Mesendoderm (in vitro differentiated cells): ENCODE measurements around the gene DMRT2.

Experiments used
- DNase-seq: peaks from one replicate; pipeline ENCODE4 v3.0.0; 2013
- H2AK5ac ChIP-seq: 2 replicates; pipeline ENCODE4 v1.6.1; 2013; ENCODE audit warnings: low read length, inconsistent platforms
- H2BK120ac ChIP-seq: 2 replicates; pipeline ENCODE4 v1.6.1; 2013; ENCODE audit warnings: low read depth, mild to moderate bottlenecking, low read length, moderate library complexity, mixed read lengths
- H2BK15ac ChIP-seq: replicated peaks from 2 replicates; pipeline ENCODE4 v1.6.1; 2013; ENCODE audit warnings: low read depth, mild to moderate bottlenecking, moderate library complexity
- H2BK5ac ChIP-seq: 2 replicates; pipeline ENCODE4 v1.6.1; 2013; ENCODE audit warnings: low read length, inconsistent platforms
- H3K18ac ChIP-seq: 2 replicates; pipeline ENCODE4 v1.6.1; 2013; ENCODE audit warnings: mild to moderate bottlenecking, low read length, mixed read lengths
- H3K23ac ChIP-seq: one replicate; pipeline ENCODE4 v1.6.1; 2013; ENCODE audit warnings: low read length
- H3K27ac ChIP-seq: 2 replicates; pipeline ENCODE4 v1.5.1; 2013; ENCODE audit warnings: low read depth, mild to moderate bottlenecking, inconsistent platforms, low read length, moderate library complexity
- H3K27me3 ChIP-seq: 2 replicates; pipeline ENCODE4 v1.6.1; 2013; ENCODE audit warnings: low read length, control low read depth, mild to moderate bottlenecking, inconsistent platforms; ENCODE audit not compliant: insufficient read depth, poor library complexity
- H3K36me3 ChIP-seq: 2 replicates; pipeline ENCODE4 v1.6.1; 2013; ENCODE audit warnings: low read length, inconsistent platforms; ENCODE audit not compliant: control insufficient read depth, insufficient read depth
- H3K4ac ChIP-seq: one replicate; pipeline ENCODE4 v1.6.1; 2013; ENCODE audit warnings: low read depth, mild to moderate bottlenecking, low read length, moderate library complexity
- H3K4me1 ChIP-seq: 2 replicates; pipeline ENCODE4 v1.6.1; 2013; ENCODE audit warnings: low read depth, low read length, inconsistent platforms; ENCODE audit not compliant: control insufficient read depth
- H3K4me2 ChIP-seq: 2 replicates; pipeline ENCODE4 v1.6.1; 2013; ENCODE audit warnings: low read length
- H3K4me3 ChIP-seq: 2 replicates; pipeline ENCODE4 v1.5.1; 2013; ENCODE audit warnings: mild to moderate bottlenecking, low read length
- H3K56ac ChIP-seq: one replicate; pipeline ENCODE4 v1.6.1; 2013; ENCODE audit warnings: low read length
- H3K79me1 ChIP-seq: 2 replicates; pipeline ENCODE4 v1.6.1; 2013; ENCODE audit warnings: low read length, inconsistent platforms
- H3K79me2 ChIP-seq: 2 replicates; pipeline ENCODE4 v1.6.1; 2013; ENCODE audit warnings: mild to moderate bottlenecking, low read length; ENCODE audit not compliant: control insufficient read depth, insufficient read depth
- H3K9ac ChIP-seq: 2 replicates; pipeline ENCODE4 v1.6.1; 2013; ENCODE audit warnings: low read length, inconsistent platforms
- H4K5ac ChIP-seq: one replicate; pipeline ENCODE4 v1.6.1; 2013; ENCODE audit warnings: low read length
- H4K8ac ChIP-seq: one replicate; pipeline ENCODE4 v1.6.1; 2013; ENCODE audit warnings: low read depth, mild to moderate bottlenecking, control low read depth, low read length, moderate library complexity
- WGBS: extraction: QIAGEN DNeasy Blood & Tissue Kit; methylation state at CpG from one replicate; pipeline ENCODE4 v1.1.7; 2013; ENCODE audit warnings: low lambda C conversion rate, missing lambda C conversion rate; ENCODE audit not compliant: insufficient coverage; ENCODE audit errors: extremely low coverage; 5-methylcytosine and 5-hydroxymethylcytosine counted together

The DMRT2 gene

GRCh38 chr9:1058826-1059487 lies 8.8 kb downstream of the DMRT2 start:
- peaks cover 5% of the 10 kb centered on the region for H3K27me3 ChIP-seq
- DNase-seq: no peak
- no peak overlapping the region for H3K27ac ChIP-seq
- H3K18ac ChIP-seq: no peak overlapping the region
- H3K56ac ChIP-seq: no peak overlapping the region
- no peak overlapping the region for H2BK120ac ChIP-seq
- H2BK15ac ChIP-seq: no peak overlapping the region
- no peaks in the 10 kb centered on the region for H3K79me1 ChIP-seq
- no peak overlapping the region for H4K5ac ChIP-seq
- no peak overlapping the region for H3K9ac ChIP-seq
- no peaks in the 10 kb centered on the region for H3K79me2 ChIP-seq
- no peak overlapping the region for H2BK5ac ChIP-seq
- H3K4me2 ChIP-seq: no peak overlapping the region
- no peaks in the 10 kb centered on the region for H3K36me3 ChIP-seq
- H3K23ac ChIP-seq: no peak overlapping the region
- H3K4ac ChIP-seq: no peak overlapping the region
- no peaks in the 10 kb centered on the region for H3K4me1 ChIP-seq
- H3K4me3 ChIP-seq: no peak overlapping the region
- no peak overlapping the region for H2AK5ac ChIP-seq
- no CpG with 5 or more reads among the region's 6 CpGs for WGBS
- no peak overlapping the region for H4K8ac ChIP-seq

DNA sequence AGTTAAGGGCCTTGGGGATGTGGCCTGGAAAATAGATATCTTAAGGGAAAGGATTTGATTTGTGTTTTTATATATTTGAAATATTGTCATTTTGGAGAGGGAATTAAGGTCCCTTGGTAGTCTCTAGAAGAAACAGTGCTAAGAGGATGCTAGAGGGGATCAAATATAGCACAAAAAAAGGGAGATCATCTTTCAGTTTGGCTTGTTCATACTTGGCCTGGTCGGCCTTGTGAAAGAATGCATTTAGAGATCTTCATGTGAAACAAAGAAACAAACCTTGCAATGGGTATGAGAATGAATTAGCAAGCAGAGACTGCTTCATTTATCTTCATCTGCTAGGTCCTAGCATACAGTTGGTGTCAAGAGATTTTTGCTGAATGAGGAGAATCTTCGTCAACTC lies 15.0 kb downstream of the DMRT2 start:
- no peak overlapping the region for H3K27ac ChIP-seq
- H3K4ac ChIP-seq: no peak overlapping the region
- no CpG with 5 or more reads among the region's 2 CpGs for WGBS
- H2BK15ac ChIP-seq: no peak overlapping the region
- no peak for DNase-seq
- no peaks in the 10 kb centered on the region for H3K4me1 ChIP-seq
- no peak overlapping the region for H2BK5ac ChIP-seq
- H3K4me2 ChIP-seq: no peak overlapping the region
- H3K9ac ChIP-seq: no peak overlapping the region
- no peak overlapping the region for H3K4me3 ChIP-seq
- H3K79me1 ChIP-seq: no peaks in the 10 kb centered on the region
- H3K56ac ChIP-seq: no peak overlapping the region
- H2BK120ac ChIP-seq: no peak overlapping the region
- no peak overlapping the region for H2AK5ac ChIP-seq
- H3K36me3 ChIP-seq: no peaks in the 10 kb centered on the region
- H3K79me2 ChIP-seq: no peaks in the 10 kb centered on the region
- no peaks in the 10 kb centered on the region for H3K27me3 ChIP-seq
- H4K8ac ChIP-seq: no peak overlapping the region
- H3K18ac ChIP-seq: no peak overlapping the region
- H4K5ac ChIP-seq: no peak overlapping the region
- H3K23ac ChIP-seq: no peak overlapping the region

DNA sequence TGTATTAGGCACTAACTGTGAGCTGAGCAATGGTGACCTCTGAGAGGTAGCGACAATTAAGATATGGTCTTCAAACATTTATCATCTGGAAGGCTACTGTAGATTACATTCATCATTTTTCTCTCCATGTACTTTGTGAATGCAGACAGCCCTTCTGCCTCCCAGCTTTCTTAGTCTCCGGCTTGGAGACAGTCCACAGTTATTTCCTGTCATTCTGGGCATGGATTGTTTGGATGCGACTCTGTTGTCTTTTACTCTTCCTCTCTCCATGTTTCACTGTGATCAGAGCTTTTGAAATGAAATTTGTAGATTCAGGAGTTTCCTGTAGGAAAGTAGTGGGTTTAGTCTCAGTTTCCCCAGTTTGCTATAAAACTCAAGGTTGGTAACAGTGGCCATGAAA lies 20.5 kb downstream of the DMRT2 start:
- no peak for DNase-seq
- no peak overlapping the region for H3K18ac ChIP-seq
- no peaks in the 10 kb centered on the region for H3K36me3 ChIP-seq
- no peak overlapping the region for H3K23ac ChIP-seq
- no peaks in the 10 kb centered on the region for H3K4me1 ChIP-seq
- H2BK15ac ChIP-seq: no peak overlapping the region
- H3K27me3 ChIP-seq: no peaks in the 10 kb centered on the region
- H3K27ac ChIP-seq: no peak overlapping the region
- no peak overlapping the region for H3K4me2 ChIP-seq
- WGBS: no CpG with 5 or more reads among the region's 3 CpGs
- H2BK5ac ChIP-seq: no peak overlapping the region
- no peaks in the 10 kb centered on the region for H3K79me1 ChIP-seq
- H3K9ac ChIP-seq: no peak overlapping the region
- H4K8ac ChIP-seq: no peak overlapping the region
- H4K5ac ChIP-seq: no peak overlapping the region
- no peak overlapping the region for H2BK120ac ChIP-seq
- no peaks in the 10 kb centered on the region for H3K79me2 ChIP-seq
- H2AK5ac ChIP-seq: no peak overlapping the region
- no peak overlapping the region for H3K4ac ChIP-seq
- no peak overlapping the region for H3K4me3 ChIP-seq
- no peak overlapping the region for H3K56ac ChIP-seq

DNA sequence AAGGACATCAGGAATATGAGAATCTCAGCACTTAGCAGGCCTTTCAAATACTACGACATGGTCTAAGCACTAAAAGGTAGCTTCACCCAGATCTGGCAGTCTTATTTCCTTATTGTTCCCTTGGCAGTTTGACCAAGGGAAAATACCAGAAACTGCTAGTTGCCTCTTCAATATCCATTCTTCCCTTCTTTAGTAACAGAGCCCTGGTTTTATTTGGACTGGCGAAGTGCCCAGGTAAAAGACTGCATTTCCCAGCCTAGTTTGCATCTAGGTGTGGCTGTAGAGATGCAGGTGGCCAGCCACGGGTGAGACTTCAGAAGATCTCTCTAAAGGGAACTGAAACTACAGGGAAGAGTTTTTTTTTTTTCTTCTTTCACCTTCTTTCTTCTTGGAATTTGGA lies 21.6 kb downstream of the DMRT2 start:
- Histone ChIP-seq H4K5ac (no peak overlapping the region), H3K4me1 (no peaks in the 10 kb centered on the region), H3K23ac (no peak overlapping the region), H3K18ac (no peak overlapping the region), H3K4me3 (no peak overlapping the region), H2AK5ac (no peak overlapping the region), H2BK120ac (no peak overlapping the region), H3K79me2 (no peaks in the 10 kb centered on the region), H3K4ac (no peak overlapping the region), H3K27me3 (no peaks in the 10 kb centered on the region), H2BK5ac (no peak overlapping the region), H3K9ac (no peak overlapping the region), H3K36me3 (no peaks in the 10 kb centered on the region), H4K8ac (no peak overlapping the region), H3K4me2 (no peak overlapping the region), H3K79me1 (no peaks in the 10 kb centered on the region), H2BK15ac (no peak overlapping the region), H3K27ac (no peak overlapping the region), H3K56ac (no peak overlapping the region)
- no CpG with 5 or more reads among the region's 3 CpGs for WGBS
- no peak for DNase-seq

GRCh38 chr9:1073497-1073896 lies 23.3 kb downstream of the DMRT2 start:
- H3K27ac ChIP-seq: no peak overlapping the region
- no peak overlapping the region for H3K56ac ChIP-seq
- H3K4me2 ChIP-seq: no peak overlapping the region
- H3K4me1 ChIP-seq: no peaks in the 10 kb centered on the region
- H4K8ac ChIP-seq: no peak overlapping the region
- no peak overlapping the region for H3K23ac ChIP-seq
- no peak overlapping the region for H2AK5ac ChIP-seq
- WGBS: no CpG with 5 or more reads among the region's 1 CpG
- no peak overlapping the region for H2BK5ac ChIP-seq
- no peak overlapping the region for H3K18ac ChIP-seq
- no peak overlapping the region for H3K4me3 ChIP-seq
- H3K79me1 ChIP-seq: no peaks in the 10 kb centered on the region
- no peaks in the 10 kb centered on the region for H3K79me2 ChIP-seq
- no peak overlapping the region for H2BK15ac ChIP-seq
- H4K5ac ChIP-seq: no peak overlapping the region
- DNase-seq: no peak
- H3K9ac ChIP-seq: no peak overlapping the region
- no peaks in the 10 kb centered on the region for H3K36me3 ChIP-seq
- H3K4ac ChIP-seq: no peak overlapping the region
- no peaks in the 10 kb centered on the region for H3K27me3 ChIP-seq
- no peak overlapping the region for H2BK120ac ChIP-seq

- H3K56ac ChIP-seq: no peak overlapping the region
These were observed 27.5 kb downstream of the DMRT2 start for GRCh38 chr9:1077616-1078015.

More at GRCh38 chr9:1077616-1078015, 27.5 kb downstream of the DMRT2 start:
- Histone ChIP-seq H3K18ac (no peak overlapping the region), H3K36me3 (no peaks in the 10 kb centered on the region), H3K27me3 (no peaks in the 10 kb centered on the region), H2BK5ac (no peak overlapping the region), H3K27ac (no peak overlapping the region), H2AK5ac (no peak overlapping the region), H3K4me1 (no peaks in the 10 kb centered on the region), H3K4me2 (no peak overlapping the region), H2BK120ac (no peak overlapping the region), H3K9ac (no peak overlapping the region), H3K23ac (no peak overlapping the region), H2BK15ac (no peak overlapping the region), H3K79me2 (no peaks in the 10 kb centered on the region), H3K79me1 (no peaks in the 10 kb centered on the region), H4K5ac (no peak overlapping the region), H3K4me3 (no peak overlapping the region), H3K4ac (no peak overlapping the region), H4K8ac (no peak overlapping the region)
- no CpG with 5 or more reads among the region's 2 CpGs for WGBS
- no peak for DNase-seq
